Progenitor cell of endocrine pancreas (in vitro differentiated cells): ENCODE measurements around the gene TCF12. TPM values are rescaled to one million over a fixed set of nuclear protein-coding genes. Genes with fewer than 3 reads are reported as not detected.

ENCODE experiments used
- DNase-seq: peaks from one replicate; pipeline ENCODE4 v3.0.0; 2021; ENCODE audit warnings: low spot score; ENCODE audit not compliant: unreplicated experiment
- H3K27ac Mint-ChIP-seq: 2 replicates; pipeline ENCODE4 v1.8.0; 2021; ENCODE audit warnings: mild to moderate bottlenecking, moderate library complexity, mixed read lengths
- H3K27me3 Mint-ChIP-seq: 2 replicates; pipeline ENCODE4 v1.8.0; 2021; ENCODE audit warnings: mixed read lengths
- H3K36me3 Mint-ChIP-seq: 2 replicates; pipeline ENCODE4 v1.8.0; 2022; ENCODE audit warnings: mixed read lengths; ENCODE audit not compliant: insufficient read depth
- H3K4me1 Mint-ChIP-seq: 2 replicates; pipeline ENCODE4 v1.8.0; 2021; ENCODE audit warnings: low read depth, mixed read lengths
- H3K4me3 Mint-ChIP-seq: 2 replicates; pipeline ENCODE4 v1.8.0; 2021; ENCODE audit warnings: low read depth, mild to moderate bottlenecking, moderate library complexity, mixed read lengths
- H3K9me3 Mint-ChIP-seq: 2 replicates; pipeline ENCODE4 v1.8.0; 2021; ENCODE audit warnings: low read depth, mixed read lengths
- CTCF ChIP-seq: fragments of 200-600 bp; sonication (generic); IDR thresholded peaks from one replicate; pipeline ENCODE4 v1.5.0; 2021; ENCODE audit warnings: antibody characterized with exemption, mild to moderate bottlenecking; ENCODE audit not compliant: unreplicated experiment
- total RNA-seq: library from RNA; stranded (reverse); gene quantifications from 2 replicates; pipeline ENCODE4 v1.2.1, GENCODE V29; 2021

The TCF12 gene
- total RNA-seq, 1 donor from 2014 or later = 164 TPM

GRCh38 chr15:56981160-56981559, 62.7 kb downstream of the TCF12 start:
- H3K27me3 Mint-ChIP-seq = no peaks in the 10 kb centered on the region
- no peak for TF ChIP-seq CTCF
- peaks cover 14% of the 10 kb centered on the region for H3K4me1 Mint-ChIP-seq
- no peak overlapping the region for H3K27ac Mint-ChIP-seq
- no peak overlapping the region for H3K4me3 Mint-ChIP-seq
- DNase-seq = no peak
- no peaks in the 10 kb centered on the region for H3K36me3 Mint-ChIP-seq
- H3K9me3 Mint-ChIP-seq = no peaks in the 10 kb centered on the region

- no peak for TF ChIP-seq CTCF
- no peak overlapping the region for H3K4me3 Mint-ChIP-seq
- peaks cover 14% of the 10 kb centered on the region for H3K4me1 Mint-ChIP-seq
- H3K27me3 Mint-ChIP-seq = no peaks in the 10 kb centered on the region
- H3K36me3 Mint-ChIP-seq = no peaks in the 10 kb centered on the region
- no peaks in the 10 kb centered on the region for H3K9me3 Mint-ChIP-seq
- peak overlapping the region; percentile 15 for H3K27ac Mint-ChIP-seq
- no peak for DNase-seq
Observed at GRCh38 chr15:56982987-56983386, 64.5 kb downstream of the TCF12 start.

GRCh38 chr15:56984681-56985481, 66.4 kb downstream of the TCF12 start:
- Mint-ChIP-seq H3K9me3 (no peaks in the 10 kb centered on the region), H3K36me3 (no peaks in the 10 kb centered on the region), H3K27me3 (no peaks in the 10 kb centered on the region), H3K4me1 (peaks cover 18% of the 10 kb centered on the region), H3K4me3 (no peak overlapping the region), H3K27ac (peak overlapping the region; percentile 18)
- DNase-seq = no peak
- no peak for TF ChIP-seq CTCF

- no peaks in the 10 kb centered on the region for H3K9me3 Mint-ChIP-seq
- DNase-seq = no peak
- no peak for TF ChIP-seq CTCF
- no peak overlapping the region for H3K27ac Mint-ChIP-seq
- no peak overlapping the region for H3K4me3 Mint-ChIP-seq
- H3K36me3 Mint-ChIP-seq = no peaks in the 10 kb centered on the region
- no peaks in the 10 kb centered on the region for H3K27me3 Mint-ChIP-seq
- H3K4me1 Mint-ChIP-seq = peaks cover 18% of the 10 kb centered on the region
Observed at GRCh38 chr15:56985856-56986255, 67.4 kb downstream of the TCF12 start.

- H3K4me1 Mint-ChIP-seq = peaks cover 14% of the 10 kb centered on the region
- no peaks in the 10 kb centered on the region for H3K27me3 Mint-ChIP-seq
- peaks cover 1% of the 10 kb centered on the region for H3K36me3 Mint-ChIP-seq
- no peak for TF ChIP-seq CTCF
- H3K27ac Mint-ChIP-seq = peak overlapping the region; percentile 84
- no peak overlapping the region for H3K4me3 Mint-ChIP-seq
- H3K9me3 Mint-ChIP-seq = no peaks in the 10 kb centered on the region
- no peak for DNase-seq
Observed at GRCh38 chr15:56987286-56987685, 68.8 kb downstream of the TCF12 start.
